HCT116 (cell line): ENCODE data around the gene ACVR1B. TPM values are rescaled to one million over a fixed set of nuclear protein-coding genes. Genes with fewer than 3 reads are reported as not detected.

Experiments
- ATAC-seq: fragments of 200-7000 bp; cut with Tn5 transposase; 2 replicates; pipeline ENCODE4 v1.9.1; 2020; ENCODE audit warnings: mild to moderate bottlenecking, moderate library complexity
- BruUV-seq: library from RNA; stranded (reverse); fragments of 400-500 nt; replicated peaks from 2 replicates; lab custom pipeline; 2021; lab: Mats Ljungman, UMichigan
- CTCF ChIA-PET: fragments of 300-600 bp; sonication (Branson Sonifier 250); formaldehyde crosslinking; loops from one replicate; lab custom pipeline; 2021; ENCODE audit warnings: antibody characterized with exemption; lab: Charles Lee
- POLR2A ChIA-PET: fragments of 300-600, 350-600 bp; sonication (Branson Sonifier 250); formaldehyde crosslinking; loops from one replicate; lab custom pipeline; 2021; ENCODE audit warnings: antibody characterized with exemption; lab: Charles Lee
- RAD21 ChIA-PET, 2 experiments: fragments of 300-600 bp; sonication (Branson Sonifier 250); formaldehyde crosslinking; loops; one replicate each; lab custom pipeline; 2023; ENCODE audit warnings: low total read pairs in 2 of 2; ENCODE audit not compliant: uncharacterized antibody in 2 of 2, unreplicated experiment in 2 of 2, low non-redundant PET in 1 of 2; lab: Charles Lee
- DNase-seq: peaks from one replicate; pipeline ENCODE4 v3.0.0-alpha.2; 2010; ENCODE audit warnings: low read depth, low spot score
- H2AFZ ChIP-seq: fragments of 200-600 bp; shearing (Covaris generic), sonication (generic); 2 replicates; pipeline ENCODE4 v1.6.1; 2017; ENCODE audit warnings: low read depth, mixed run types, mixed read lengths, antibody characterized with exemption, low read length; ENCODE audit not compliant: poor library complexity, severe bottlenecking
- H3K27ac ChIP-seq: 2 replicates; pipeline ENCODE4 v1.5.1; 2012; ENCODE audit warnings: low read depth, low read length
- H3K27me3 ChIP-seq: fragments of 200-600 bp; sonication (generic); 2 replicates; pipeline ENCODE4 v1.6.1; 2016; ENCODE audit warnings: mixed run types, low read length, mixed read lengths; ENCODE audit not compliant: insufficient read depth
- H3K36me3 ChIP-seq, 2 experiments: fragments of 200-500 bp in 1 of 2; fragments of 200-600 bp in 1 of 2; sonication (Bioruptor generic) in 1 of 2; sonication (generic) in 1 of 2; 2 replicates each; pipeline versions ENCODE4 v1.5.1 to v1.6.1; 2014 to 2016; ENCODE audit warnings: low read length in 2 of 2, inconsistent platforms in 1 of 2, mixed read lengths in 1 of 2, mixed run types in 1 of 2; ENCODE audit not compliant: insufficient read depth in 2 of 2, control insufficient read depth in 1 of 2
- H3K4me1 ChIP-seq, 2 experiments: fragments of 200-600 bp in 1 of 2; sonication (generic) in 1 of 2; 2 replicates each; pipeline versions ENCODE4 v1.5.1 to v1.6.1; 2012 to 2017; ENCODE audit warnings: low read length in 2 of 2, inconsistent platforms in 1 of 2, mild to moderate bottlenecking in 1 of 2, mixed read lengths in 1 of 2, mixed run types in 1 of 2, moderate library complexity in 1 of 2; ENCODE audit not compliant: insufficient read depth in 2 of 2, control insufficient read depth in 1 of 2
- H3K4me2 ChIP-seq: fragments of 200-600 bp; sonication (generic); 2 replicates; pipeline ENCODE4 v1.6.1; 2017; ENCODE audit warnings: mixed run types, low read length, mixed read lengths
- H3K4me3 ChIP-seq, 2 experiments: fragments of 200-600 bp in 1 of 2; sonication (generic) in 1 of 2; replicated peaks in 1 of 2; 2 replicates each; pipeline ENCODE4 v1.5.1; 2011 to 2016; ENCODE audit warnings: low read length in 2 of 2, control low read depth in 1 of 2, low read depth in 1 of 2, mild to moderate bottlenecking in 1 of 2, mixed read lengths in 1 of 2, mixed run types in 1 of 2
- H3K79me2 ChIP-seq: fragments of 200-600 bp; sonication (generic); 2 replicates; pipeline ENCODE4 v1.6.1; 2017; ENCODE audit warnings: mild to moderate bottlenecking, mixed run types, low read length, moderate library complexity, mixed read lengths; ENCODE audit not compliant: insufficient read depth
- H3K9ac ChIP-seq: fragments of 200-600 bp; sonication (generic); 2 replicates; pipeline ENCODE4 v1.6.1; 2016; ENCODE audit warnings: low read length, mixed read lengths
- H3K9me2 ChIP-seq: fragments of 200-600 bp; sonication (generic), shearing (Covaris generic); 2 replicates; pipeline ENCODE4 v1.6.1; 2017; ENCODE audit warnings: mixed run types, mild to moderate bottlenecking, moderate library complexity; ENCODE audit not compliant: insufficient read depth
- H3K9me3 ChIP-seq, 2 experiments: fragments of 200-500 bp in 1 of 2; fragments of 200-600 bp in 1 of 2; sonication (Bioruptor generic) in 1 of 2; sonication (generic) in 1 of 2; 2 replicates each; pipeline ENCODE4 v1.6.1; 2014 to 2017; ENCODE audit warnings: low read length in 2 of 2, mixed read lengths in 2 of 2, inconsistent platforms in 1 of 2, low read depth in 1 of 2, mild to moderate bottlenecking in 1 of 2, mixed run types in 1 of 2, moderate library complexity in 1 of 2; ENCODE audit not compliant: control insufficient read depth in 1 of 2, insufficient read depth in 1 of 2
- H4K20me1 ChIP-seq: fragments of 200-600 bp; sonication (generic), shearing (Covaris generic); 2 replicates; pipeline ENCODE4 v1.6.1; 2017; ENCODE audit warnings: mixed run types, mild to moderate bottlenecking, moderate library complexity; ENCODE audit not compliant: insufficient read depth
- CEBPB ChIP-seq: IDR thresholded peaks from 2 replicates; pipeline ENCODE4 v1.6.1; 2012; ENCODE audit warnings: low read depth
- CTCF ChIP-seq, 3 experiments: fragments of 200-600 bp in 1 of 3; sonication (generic) in 1 of 3; IDR thresholded peaks in 2 of 3; conservative IDR thresholded peaks in 1 of 3; 2 replicates each; pipeline ENCODE4 v1.5.1; 2012 to 2017; ENCODE audit warnings: low read depth in 2 of 3, low read length in 2 of 3, antibody characterized with exemption in 1 of 3, borderline replicate concordance in 1 of 3, control low read depth in 1 of 3, mild to moderate bottlenecking in 1 of 3, mixed read lengths in 1 of 3, mixed run types in 1 of 3, moderate library complexity in 1 of 3; ENCODE audit not compliant: insufficient read depth in 1 of 3
- EZH2phosphoT487 ChIP-seq: fragments of 200-600 bp; IDR thresholded peaks from 2 replicates; pipeline ENCODE4 v1.6.1; 2018; ENCODE audit warnings: antibody characterized with exemption, borderline replicate concordance
- SIN3A ChIP-seq: IDR thresholded peaks from 2 replicates; pipeline ENCODE4 v1.6.1; 2012; ENCODE audit warnings: low read depth
- TCF7L2 ChIP-seq: IDR thresholded peaks from 2 replicates; pipeline ENCODE4 v1.7.0; 2011; ENCODE audit warnings: borderline replicate concordance, inconsistent platforms; ENCODE audit not compliant: insufficient read depth, insufficient read length; ENCODE audit errors: extremely low read depth
- YY1 ChIP-seq: IDR thresholded peaks from 2 replicates; pipeline ENCODE4 v1.6.1; 2011; ENCODE audit warnings: low read length, low read depth, moderate library complexity, mild to moderate bottlenecking; ENCODE audit not compliant: insufficient replicate concordance; ENCODE audit errors: extremely low read depth
- intact Hi-C: fragments of 100-400 bp; cut with micrococcal nuclease; formaldehyde crosslinking; loops from 2 replicates; pipeline ENCODE4 v1.10.0; 2022
- total RNA-seq: library from RNA; stranded (reverse); gene quantifications from one replicate; pipeline ENCODE4 v1.2.1, GENCODE V29; 2021; ENCODE audit not compliant: unreplicated experiment

The ACVR1B gene
- total RNA-seq, 1 experiment from 2014 or later: 22.7 TPM

DNA sequence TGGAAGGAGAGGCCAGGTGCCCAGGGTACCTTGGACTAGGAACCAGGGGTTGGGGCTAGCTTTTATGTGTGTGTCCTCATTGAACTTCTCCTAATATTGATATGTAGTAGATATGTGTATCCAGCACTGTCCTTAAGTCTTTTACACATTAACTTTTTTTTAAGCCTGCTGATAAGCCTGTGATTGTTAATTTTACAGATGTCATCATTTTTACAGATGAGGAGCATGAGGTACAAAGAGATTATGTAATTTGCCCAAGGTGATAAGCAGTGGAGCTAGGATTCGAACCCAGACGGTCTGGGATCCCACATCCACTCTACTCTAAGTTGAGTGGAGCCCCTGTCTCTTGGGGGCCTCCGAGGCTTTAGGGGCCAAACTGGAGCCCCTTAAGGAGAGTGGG is 89.5 kb downstream of the ACVR1B start:
- Histone ChIP-seq H3K9me3 (no peaks in the 10 kb centered on the region), H4K20me1 (no peaks in the 10 kb centered on the region), H3K27me3 (no peaks in the 10 kb centered on the region), H3K27ac (no peak overlapping the region), H2AFZ (no peak overlapping the region), H3K9ac (no peak overlapping the region), H3K36me3 (no peaks in the 10 kb centered on the region), H3K4me1 (peaks cover 6 to 28% of the 10 kb centered on the region in 2 experiments), H3K79me2 (peaks cover 26% of the 10 kb centered on the region), H3K9me2 (no peaks in the 10 kb centered on the region), H3K4me2 (no peak overlapping the region), H3K4me3 (no peak overlapping the region)
- ChIA-PET POLR2A (interaction anchor here (1.1 kb wide), 1 partner anchor 10 kb away, joined by 6 read pairs; the partner anchor contains the start of gene NR4A1), CTCF (interaction anchor here (1.0 kb wide), 1 partner anchor 8 kb away, joined by 3 read pairs; no protein-coding TSS in a partner anchor), RAD21 (no interaction called here)
- ATAC-seq (no peak), DNase-seq (no peak)
- no TSS peak for BruUV-seq
- TF ChIP-seq CEBPB (no peak), SIN3A (no peak), EZH2phosphoT487 (no peak), TCF7L2 (no peak)
- intact Hi-C loops: no loop called here

DNA sequence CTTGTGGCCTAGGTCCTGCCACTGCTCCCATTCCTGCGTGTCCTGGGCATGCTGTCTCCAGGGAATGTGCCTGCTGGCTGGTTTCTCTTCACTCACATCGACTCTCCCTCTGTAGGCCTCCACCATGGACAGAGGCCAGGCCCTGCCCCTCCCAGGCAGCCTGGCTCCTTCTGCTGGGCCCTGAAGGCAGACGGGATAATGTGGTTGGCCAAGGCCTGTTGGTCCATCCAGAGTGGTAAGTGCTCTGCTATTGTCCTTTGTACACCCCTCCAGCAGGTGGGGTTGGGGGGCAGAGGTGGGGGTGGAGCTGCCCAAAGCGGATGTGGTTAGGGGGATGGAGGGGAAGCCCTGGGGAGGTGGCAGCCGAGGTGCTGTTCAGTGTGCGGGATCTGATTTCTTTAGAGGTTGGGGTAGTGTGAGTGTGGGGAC is 90.2 kb downstream of the ACVR1B start:
- no peaks in the 10 kb centered on the region for H3K9me3 ChIP-seq
- BruUV-seq: no TSS peak
- H3K9me2 ChIP-seq: no peaks in the 10 kb centered on the region
- intact Hi-C loops: no loop called here
- no peak for DNase-seq
- no peak overlapping the region for H3K9ac ChIP-seq
- H3K36me3 ChIP-seq: no peaks in the 10 kb centered on the region
- no peaks in the 10 kb centered on the region for H4K20me1 ChIP-seq
- H3K4me2 ChIP-seq: no peak overlapping the region
- POLR2A ChIA-PET: no interaction called here
- peaks cover under 1 to 23% of the 10 kb centered on the region in 2 experiments for H3K4me1 ChIP-seq
- CTCF ChIA-PET: no interaction called here
- RAD21 ChIA-PET: no interaction called here
- peaks cover 26% of the 10 kb centered on the region for H3K79me2 ChIP-seq
- H2AFZ ChIP-seq: no peak overlapping the region
- H3K27me3 ChIP-seq: no peaks in the 10 kb centered on the region
- no peak overlapping the region for H3K4me3 ChIP-seq
- no peak for ATAC-seq
- TF ChIP-seq YY1 (no peak), CTCF (IDR thresholded peaks at IDR 0.05 in 2 of 3, conservative IDR thresholded peaks at IDR 0.05 in 1 of 3; ENCODE audit: borderline replicate concordance in 1 of 3, insufficient read depth in 1 of 3, low read depth in 2 of 3, low read length in 2 of 3) (0 out of 6 replicates have a peak, but pooled peaks of 1 of the 3 experiments have one; percentile 11)
- H3K27ac ChIP-seq: no peak overlapping the region
